ENCODE data around the gene SLC4A2. TPM values are rescaled to one million over a fixed set of nuclear protein-coding genes. Genes with fewer than 3 reads are reported as not detected.

Gene SLC4A2, protein sequence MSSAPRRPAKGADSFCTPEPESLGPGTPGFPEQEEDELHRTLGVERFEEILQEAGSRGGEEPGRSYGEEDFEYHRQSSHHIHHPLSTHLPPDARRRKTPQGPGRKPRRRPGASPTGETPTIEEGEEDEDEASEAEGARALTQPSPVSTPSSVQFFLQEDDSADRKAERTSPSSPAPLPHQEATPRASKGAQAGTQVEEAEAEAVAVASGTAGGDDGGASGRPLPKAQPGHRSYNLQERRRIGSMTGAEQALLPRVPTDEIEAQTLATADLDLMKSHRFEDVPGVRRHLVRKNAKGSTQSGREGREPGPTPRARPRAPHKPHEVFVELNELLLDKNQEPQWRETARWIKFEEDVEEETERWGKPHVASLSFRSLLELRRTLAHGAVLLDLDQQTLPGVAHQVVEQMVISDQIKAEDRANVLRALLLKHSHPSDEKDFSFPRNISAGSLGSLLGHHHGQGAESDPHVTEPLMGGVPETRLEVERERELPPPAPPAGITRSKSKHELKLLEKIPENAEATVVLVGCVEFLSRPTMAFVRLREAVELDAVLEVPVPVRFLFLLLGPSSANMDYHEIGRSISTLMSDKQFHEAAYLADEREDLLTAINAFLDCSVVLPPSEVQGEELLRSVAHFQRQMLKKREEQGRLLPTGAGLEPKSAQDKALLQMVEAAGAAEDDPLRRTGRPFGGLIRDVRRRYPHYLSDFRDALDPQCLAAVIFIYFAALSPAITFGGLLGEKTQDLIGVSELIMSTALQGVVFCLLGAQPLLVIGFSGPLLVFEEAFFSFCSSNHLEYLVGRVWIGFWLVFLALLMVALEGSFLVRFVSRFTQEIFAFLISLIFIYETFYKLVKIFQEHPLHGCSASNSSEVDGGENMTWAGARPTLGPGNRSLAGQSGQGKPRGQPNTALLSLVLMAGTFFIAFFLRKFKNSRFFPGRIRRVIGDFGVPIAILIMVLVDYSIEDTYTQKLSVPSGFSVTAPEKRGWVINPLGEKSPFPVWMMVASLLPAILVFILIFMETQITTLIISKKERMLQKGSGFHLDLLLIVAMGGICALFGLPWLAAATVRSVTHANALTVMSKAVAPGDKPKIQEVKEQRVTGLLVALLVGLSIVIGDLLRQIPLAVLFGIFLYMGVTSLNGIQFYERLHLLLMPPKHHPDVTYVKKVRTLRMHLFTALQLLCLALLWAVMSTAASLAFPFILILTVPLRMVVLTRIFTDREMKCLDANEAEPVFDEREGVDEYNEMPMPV
- total RNA-seq (2022; extraction: Qiagen RNA extraction; ENCODE audit: low read depth), result 206 to 317 TPM (median 271 TPM) in 5 replicates

DNA sequence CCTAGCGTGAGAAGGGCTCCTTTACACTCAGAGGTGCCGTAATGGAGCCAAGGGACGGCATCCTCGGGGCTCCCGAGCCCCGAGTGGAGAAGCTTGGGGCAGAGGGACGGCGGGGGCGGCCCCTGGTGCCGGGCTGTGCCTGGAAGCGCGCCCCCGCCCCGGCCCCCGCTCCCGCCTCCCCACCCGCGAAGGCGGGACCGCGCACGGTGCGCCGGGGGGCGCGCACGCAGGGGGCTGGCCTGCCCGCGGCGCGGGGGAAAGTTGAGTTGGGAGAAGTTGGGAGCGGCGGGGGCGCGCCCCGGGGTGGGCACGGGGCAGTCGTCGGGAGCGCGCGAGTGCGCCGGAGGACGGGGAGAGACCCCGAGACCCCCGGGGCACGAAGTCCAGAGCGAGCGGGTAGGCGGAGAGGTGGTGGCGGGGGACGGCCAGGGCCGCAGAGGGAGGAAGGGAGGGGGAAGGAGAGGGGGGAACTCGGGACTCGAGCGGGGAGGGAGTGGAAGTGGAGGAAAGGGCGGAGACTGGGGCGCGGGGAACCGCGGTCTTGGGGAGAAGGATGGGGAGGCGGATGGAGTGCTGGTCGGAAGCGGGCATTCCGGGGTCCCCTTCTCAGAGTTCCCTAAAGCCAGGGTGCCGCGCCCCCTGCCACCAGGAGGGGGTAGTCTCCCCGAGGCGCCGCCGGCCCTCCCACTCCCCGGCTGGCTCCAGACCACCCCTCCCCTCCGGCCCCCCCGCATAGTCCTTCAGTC, at the start of gene SLC4A2:
SLC4A2 (plus strand) TSS at position 223 of the 746 bp plus-strand sequence. CDS start 2,399 bp downstream, outside the sequence.

DNA sequence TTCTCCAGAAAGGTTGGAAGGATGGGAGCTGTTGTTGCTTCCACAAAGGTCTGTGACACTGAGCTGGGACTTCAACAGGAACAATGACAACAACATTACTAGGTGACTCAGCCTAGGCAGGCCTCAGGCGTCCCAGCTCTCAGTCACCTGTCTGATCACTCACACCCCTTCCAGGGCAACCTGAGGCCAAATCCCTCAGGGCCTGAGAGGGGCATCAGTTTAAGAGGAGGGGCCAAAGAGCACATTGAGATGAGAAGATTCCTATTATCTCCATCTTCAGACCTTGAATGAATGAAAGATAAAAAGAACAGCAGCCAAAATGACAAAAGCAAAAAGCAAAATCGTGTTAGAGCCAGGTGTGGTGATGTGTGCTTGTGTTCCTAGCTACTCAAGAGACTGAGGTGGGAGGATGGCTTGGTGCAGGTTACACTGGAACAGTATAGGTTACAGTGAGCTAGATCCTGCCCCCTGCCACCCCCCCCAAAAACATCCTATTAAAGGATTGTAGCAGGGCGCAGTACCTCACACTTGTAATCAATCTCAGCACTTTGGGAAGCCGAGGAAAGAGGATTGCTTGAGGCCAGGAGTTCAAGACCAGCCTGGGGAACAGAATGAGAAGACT, 34.8 kb upstream of the SLC4A2 start, which contains the start of gene ATG9B:
ATG9B (minus strand) TSS at position 60 of the 622 bp plus-strand sequence. CDS start 71 bp downstream, outside the sequence.

DNA sequence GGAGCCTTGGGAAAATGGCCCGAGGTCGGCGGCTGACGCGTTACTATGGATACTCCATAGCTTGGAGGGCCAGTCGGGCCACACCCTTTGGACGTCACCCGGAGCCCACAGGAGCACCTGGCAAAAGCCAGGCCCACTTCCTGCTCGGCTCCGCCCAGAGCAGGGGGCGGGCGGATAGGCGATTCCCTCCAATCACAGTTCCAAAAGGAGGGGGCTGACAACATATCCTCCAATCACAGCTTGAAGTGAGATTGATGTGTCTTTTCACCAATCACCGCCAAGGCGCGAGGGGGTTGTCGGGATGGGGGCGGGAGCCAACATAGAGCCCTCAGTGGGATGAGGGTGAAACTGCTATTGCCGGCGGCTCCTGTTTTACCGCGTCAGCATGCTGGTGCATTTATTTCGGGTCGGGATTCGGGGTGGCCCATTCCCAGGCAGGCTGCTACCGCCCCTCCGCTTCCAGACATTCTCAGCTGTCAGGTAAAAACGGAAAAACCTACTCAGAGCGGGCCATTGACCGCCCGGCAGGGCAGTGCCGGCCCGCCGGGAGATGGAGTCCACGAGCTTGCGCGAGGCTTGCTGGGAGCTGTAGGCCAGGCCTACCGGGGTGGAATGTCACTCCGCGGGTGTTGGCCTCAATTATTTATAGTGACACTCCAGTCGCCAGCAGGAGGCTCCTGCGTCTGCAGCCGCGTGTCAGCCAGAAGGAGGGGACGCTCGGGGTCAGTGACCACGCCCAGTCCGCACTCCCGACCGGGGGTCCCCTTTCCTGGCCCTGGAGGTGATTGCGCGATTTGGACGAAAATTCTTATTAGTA, 31.1 kb upstream of the SLC4A2 start, which contains the start of gene ABCB8:
ABCB8 (plus strand) TSS at position 320 of the 817 bp plus-strand sequence; CDS start at position 386, 66 bp downstream.

DNA sequence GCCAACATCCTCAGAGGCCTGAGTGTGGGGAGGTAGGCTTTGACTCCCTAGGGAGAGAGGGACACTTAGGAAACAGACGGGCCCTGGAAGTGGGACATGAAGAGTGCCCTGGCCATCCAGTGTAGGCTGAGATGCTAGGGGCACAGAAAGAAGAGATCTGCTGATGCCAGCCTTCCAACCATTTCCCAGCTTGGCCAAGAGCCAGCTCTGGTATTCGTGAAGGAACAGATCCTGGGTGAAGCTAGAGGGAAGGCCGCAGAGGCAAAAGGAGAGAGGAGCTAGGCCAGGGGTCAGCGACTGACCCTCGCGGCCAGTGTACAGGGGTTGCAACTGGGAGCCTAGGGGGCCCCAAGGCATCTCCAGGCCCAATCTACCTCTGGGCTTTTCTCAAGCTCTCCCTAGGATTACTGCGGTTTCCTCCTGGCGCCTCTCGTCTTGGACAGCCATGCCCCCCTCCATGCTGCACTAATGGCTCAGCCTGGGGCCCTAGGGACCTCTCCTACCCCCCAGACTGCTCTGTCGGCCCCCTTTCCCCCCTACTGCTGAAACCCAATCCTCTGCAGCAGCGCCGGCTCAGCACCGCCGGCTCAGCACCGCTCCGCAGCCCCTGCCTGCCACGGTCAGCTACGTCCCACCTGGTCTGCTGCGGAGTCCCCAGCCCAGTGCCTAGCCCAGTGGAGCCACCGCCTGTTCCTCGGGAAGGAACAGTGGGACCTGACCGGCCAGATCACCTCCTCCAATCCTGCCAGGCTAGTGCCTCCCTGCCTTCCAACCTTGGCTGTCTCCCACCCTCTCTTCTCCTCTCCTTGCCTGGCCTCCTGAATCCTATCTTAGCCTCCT, 11.2 kb upstream of the SLC4A2 start, which contains the start of gene ASIC3:
ASIC3 (plus strand) TSS at position 556 of the 840 bp plus-strand sequence. CDS start 355 bp downstream, outside the sequence.

DNA sequence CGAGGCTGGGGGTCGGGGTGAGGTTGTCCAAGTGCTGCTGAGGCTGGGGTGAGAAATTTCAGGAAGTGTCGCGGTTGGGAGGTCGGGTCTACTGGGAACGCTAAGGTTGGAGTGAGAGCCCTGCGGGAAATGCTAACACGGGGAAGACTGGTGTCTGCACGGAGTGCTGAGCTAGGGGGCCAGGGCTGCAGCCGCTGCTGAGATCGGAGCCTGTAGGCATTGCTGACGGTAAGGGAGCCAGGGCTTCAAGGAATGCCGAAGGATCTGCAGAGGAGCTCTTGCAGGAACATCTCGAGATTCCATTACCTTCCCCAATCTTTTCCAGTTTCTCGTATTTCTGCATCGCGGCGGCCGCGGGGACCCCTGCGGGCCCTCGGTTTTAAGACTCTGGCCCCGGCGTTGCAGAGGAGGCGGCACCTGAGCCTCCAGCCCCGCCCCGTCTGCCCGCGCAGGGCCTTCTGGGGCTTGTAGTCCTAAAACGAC, 1.8 kb upstream of the SLC4A2 start, which contains the start of gene CDK5:
CDK5 (minus strand) TSS at position 392 of the 483 bp plus-strand sequence; CDS start at position 343, 49 bp downstream.

DNA sequence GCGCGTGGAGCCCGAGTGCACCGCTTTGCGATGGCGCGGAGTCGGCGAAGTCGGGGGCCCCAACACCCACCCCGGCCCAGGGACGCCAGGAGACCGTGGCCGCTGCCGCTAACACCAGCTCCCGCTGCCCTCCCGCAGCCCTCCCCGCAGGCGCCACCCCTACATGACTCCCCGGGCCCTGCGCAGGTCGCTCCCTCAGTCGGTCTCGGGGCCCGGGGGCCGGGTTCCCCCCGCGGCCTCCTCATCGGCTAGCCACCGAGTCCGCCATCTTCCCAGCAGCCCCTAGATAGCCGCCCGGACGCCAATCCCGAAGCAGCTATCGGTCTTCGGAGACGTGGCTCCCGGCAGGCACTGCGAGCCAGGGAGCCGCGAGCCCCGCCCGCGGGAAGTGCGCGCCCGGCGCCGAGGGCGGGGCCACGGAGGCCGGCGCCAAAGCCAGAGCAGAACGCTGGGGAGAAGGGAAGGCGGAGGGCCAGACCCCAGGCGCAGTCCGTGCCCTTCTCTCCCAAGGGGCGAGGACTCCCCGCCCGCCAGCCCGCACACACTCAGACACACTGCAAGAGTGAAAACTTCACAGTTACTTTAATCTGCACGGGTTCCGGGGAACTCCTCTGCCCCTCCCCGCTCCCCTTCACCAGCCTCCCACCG, 21.3 kb downstream of the SLC4A2 start, which contains the start of gene FASTK:
FASTK (minus strand) TSS at position 288 of the 648 bp plus-strand sequence; CDS start at position 245, 43 bp downstream.

DNA sequence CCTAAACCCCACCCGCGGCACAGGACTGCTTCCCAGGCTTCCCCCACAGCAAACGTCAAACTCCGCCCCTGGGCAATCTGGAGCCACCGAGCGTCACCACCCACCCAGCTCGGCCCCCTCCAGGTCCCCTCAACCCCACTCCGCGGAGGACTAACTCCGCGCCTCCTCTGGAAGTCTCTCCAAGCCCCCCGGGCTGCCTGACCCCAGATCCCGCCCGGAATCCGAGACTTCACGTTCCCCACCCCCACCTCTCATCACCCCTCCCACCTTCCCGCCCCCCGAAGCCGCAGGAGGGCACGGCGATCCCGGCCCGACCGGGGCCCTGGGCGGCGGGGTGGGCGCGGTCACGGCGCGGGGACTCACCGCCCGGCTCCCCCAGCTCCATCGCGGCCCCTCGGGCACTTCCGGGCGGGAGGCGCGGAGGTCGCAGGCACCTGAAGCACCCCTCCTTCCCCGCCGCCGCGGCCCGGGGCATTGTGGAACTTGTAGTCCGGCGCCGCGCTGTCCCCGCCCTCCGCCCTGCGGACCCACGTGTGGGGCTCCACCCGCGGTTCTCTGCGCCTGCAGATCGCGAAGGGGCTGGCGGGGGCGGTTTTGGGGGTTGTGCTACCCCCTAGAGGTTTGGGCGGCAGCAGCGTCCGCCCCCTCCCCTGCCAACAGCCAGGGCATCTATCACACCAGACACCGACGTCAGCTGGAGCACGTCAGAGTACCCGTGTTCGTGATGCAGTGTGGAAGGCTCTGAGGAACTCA, 23.9 kb downstream of the SLC4A2 start, which contains the start of gene TMUB1:
TMUB1 (minus strand) TSS at position 423 of the 753 bp plus-strand sequence. CDS start 930 bp downstream, outside the sequence.

DNA sequence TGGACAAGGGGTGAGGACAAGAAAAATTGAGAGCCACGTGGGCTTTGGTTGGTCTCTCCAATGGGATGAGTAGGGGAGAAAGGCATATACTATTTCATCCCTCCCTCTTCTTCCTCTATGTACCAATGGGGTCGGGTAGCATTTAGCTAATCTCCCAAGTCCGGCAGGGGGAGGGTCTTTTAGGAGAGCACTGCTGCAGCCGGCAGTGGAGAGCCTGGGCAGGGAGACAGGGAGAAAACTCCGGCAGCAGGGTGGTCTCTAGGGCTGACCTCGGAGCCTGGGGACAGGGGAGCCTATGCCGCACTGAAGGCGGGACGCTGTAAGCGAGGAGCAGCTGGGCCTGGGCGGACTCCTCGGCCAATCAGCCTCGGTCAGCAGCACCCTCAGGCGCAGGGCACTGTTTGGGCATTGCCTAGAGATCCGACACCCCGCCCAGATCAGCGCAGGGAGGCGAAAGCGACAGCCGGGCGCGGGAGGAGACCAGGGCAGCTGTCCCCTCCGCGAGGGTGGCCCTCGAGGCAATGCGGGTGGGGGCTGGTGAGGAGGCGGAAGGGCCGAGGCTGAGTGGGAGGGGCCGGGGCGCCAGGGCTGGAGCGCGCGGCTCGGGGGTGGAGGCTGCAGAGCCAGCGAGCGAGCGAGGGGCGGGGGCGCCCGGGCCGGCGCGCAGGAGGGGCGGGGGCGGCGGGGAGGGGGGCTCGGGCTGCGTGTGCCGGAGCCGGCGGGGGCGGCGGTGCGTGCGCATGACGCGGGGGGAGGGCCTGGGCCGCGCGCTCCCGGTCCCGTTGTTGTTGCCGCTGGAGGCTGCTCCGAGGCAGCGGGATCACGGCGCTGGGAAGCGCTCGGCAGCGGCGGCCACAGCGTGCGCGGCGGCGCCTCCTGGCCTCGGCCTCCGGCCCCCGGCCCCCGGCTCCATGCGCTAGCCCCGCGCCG, 26.6 kb downstream of the SLC4A2 start, which contains the start of gene AGAP3:
AGAP3 (plus strand) TSS at position 785 of the 930 bp plus-strand sequence. CDS start 267 bp downstream, outside the sequence.

Other genes starting within 250 kb of the SLC4A2 start
- gene AOC1, start 207.1 kb upstream of the SLC4A2 start, total RNA-seq (2022; extraction: Qiagen RNA extraction; ENCODE audit: low read depth), result not detected in 5 replicates
- 0.35 to 0.51 TPM (median 0.44 TPM) in 5 replicates for gene KCNH2, start 81.3 kb upstream of the SLC4A2 start, total RNA-seq (2022; extraction: Qiagen RNA extraction; ENCODE audit: low read depth)
- gene NOS3, start 68.6 kb upstream of the SLC4A2 start, total RNA-seq (2022; extraction: Qiagen RNA extraction; ENCODE audit: low read depth), result 0.17 to 0.49 TPM (median 0.26 TPM) in 5 replicates
- gene ATG9B, start 35.1 kb upstream of the SLC4A2 start, total RNA-seq (2022; extraction: Qiagen RNA extraction; ENCODE audit: low read depth), result 0.14 to 0.84 TPM (median 0.60 TPM) in 5 replicates
- gene ABCB8, start 31.1 kb upstream of the SLC4A2 start, total RNA-seq (2022; extraction: Qiagen RNA extraction; ENCODE audit: low read depth), result 37.6 to 53.7 TPM (median 49.4 TPM) in 5 replicates
- 7.5 to 13.1 TPM (median 10.6 TPM) in 5 replicates for gene ASIC3, start 11.1 kb upstream of the SLC4A2 start, total RNA-seq (2022; extraction: Qiagen RNA extraction; ENCODE audit: low read depth)
- 31.5 to 33.1 TPM (median 32.4 TPM) in 5 replicates for gene CDK5, start 1.7 kb upstream of the SLC4A2 start, total RNA-seq (2022; extraction: Qiagen RNA extraction; ENCODE audit: low read depth)
- gene FASTK, start 21.2 kb downstream of the SLC4A2 start, total RNA-seq (2022; extraction: Qiagen RNA extraction; ENCODE audit: low read depth), result 51.3 to 84.8 TPM (median 73.9 TPM) in 5 replicates
- 34.7 to 58.3 TPM (median 48.2 TPM) in 5 replicates for gene TMUB1, start 23.9 kb downstream of the SLC4A2 start, total RNA-seq (2022; extraction: Qiagen RNA extraction; ENCODE audit: low read depth)
- 62.0 to 72.4 TPM (median 67.1 TPM) in 5 replicates for gene AGAP3, start 26.9 kb downstream of the SLC4A2 start, total RNA-seq (2022; extraction: Qiagen RNA extraction; ENCODE audit: low read depth)
- gene GBX1, start 108.1 kb downstream of the SLC4A2 start, total RNA-seq (2022; extraction: Qiagen RNA extraction; ENCODE audit: low read depth), result 0.18 TPM in 1 of 5 replicates, not detected in the others
- not detected in 5 replicates for gene ASB10, start 127.7 kb downstream of the SLC4A2 start, total RNA-seq (2022; extraction: Qiagen RNA extraction; ENCODE audit: low read depth)
- not detected in 5 replicates for gene H2BK1, start 150.9 kb downstream of the SLC4A2 start, total RNA-seq (2022; extraction: Qiagen RNA extraction; ENCODE audit: low read depth)
- gene ABCF2, start 167.6 kb downstream of the SLC4A2 start, total RNA-seq (2022; extraction: Qiagen RNA extraction; ENCODE audit: low read depth), result 65.3 to 71.7 TPM (median 70.5 TPM) in 5 replicates
- 43.2 to 52.5 TPM (median 47.1 TPM) in 5 replicates for gene CHPF2, start 172.9 kb downstream of the SLC4A2 start, total RNA-seq (2022; extraction: Qiagen RNA extraction; ENCODE audit: low read depth)
- gene SMARCD3, start 189.1 kb downstream of the SLC4A2 start, total RNA-seq (2022; extraction: Qiagen RNA extraction; ENCODE audit: low read depth), result 7.9 to 12.4 TPM (median 10.5 TPM) in 5 replicates